CD14-positive monocyte (primary cell): Measurements from ENCODE around the gene IRX1. TPM values are rescaled to one million over a fixed set of nuclear protein-coding genes. Genes with fewer than 3 reads are reported as not detected.

ENCODE experiments used
- DNase-seq, 3 donors: peaks; one replicate each; pipeline ENCODE4 v3.0.0-alpha.2; 2011 to 2022
- H2AFZ ChIP-seq: 2 replicates; pipeline ENCODE4 v1.6.0; 2012; ENCODE audit warnings: mild to moderate bottlenecking, low read depth, low read length, inconsistent platforms; ENCODE audit not compliant: insufficient read depth, poor library complexity, severe bottlenecking
- H3K27ac ChIP-seq, 2 donors: 1 replicate in 1 of 2; 2 replicates in 1 of 2; pipeline ENCODE4 v1.5.1; 2012 to 2013; ENCODE audit warnings: low read length in 2 of 2, control low read depth in 1 of 2, inconsistent platforms in 1 of 2, low read depth in 1 of 2, mild to moderate bottlenecking in 1 of 2
- H3K27me3 ChIP-seq, 2 donors: one replicate each; pipeline versions ENCODE4 v1.6.0 to v1.6.1; 2011 to 2013; ENCODE audit warnings: low read length in 2 of 2; ENCODE audit not compliant: control insufficient read depth in 2 of 2, insufficient read depth in 2 of 2
- H3K36me3 ChIP-seq, 2 donors: replicated peaks in 1 of 2; 1 replicate in 1 of 2; 2 replicates in 1 of 2; pipeline versions ENCODE4 v1.5.1 to v1.6.1; 2012 to 2013; ENCODE audit warnings: low read length in 2 of 2, control low read depth in 1 of 2, inconsistent platforms in 1 of 2, mild to moderate bottlenecking in 1 of 2; ENCODE audit not compliant: insufficient read depth in 2 of 2, control insufficient read depth in 1 of 2
- H3K4me1 ChIP-seq, 2 donors: 1 replicate in 1 of 2; 2 replicates in 1 of 2; pipeline versions ENCODE4 v1.5.1 to v1.6.1; 2012 to 2013; ENCODE audit warnings: low read length in 2 of 2, control low read depth in 1 of 2, inconsistent platforms in 1 of 2, mild to moderate bottlenecking in 1 of 2, moderate library complexity in 1 of 2; ENCODE audit not compliant: insufficient read depth in 2 of 2, control insufficient read depth in 1 of 2
- H3K4me2 ChIP-seq: replicated peaks from 2 replicates; pipeline ENCODE3; 2012; ENCODE audit warnings: low read length, moderate library complexity, mild to moderate bottlenecking; ENCODE audit not compliant: poor library complexity, severe bottlenecking; ENCODE audit errors: extremely low read depth
- H3K4me3 ChIP-seq, 3 experiments: fragments of 200-600 bp in 1 of 3; sonication (generic) in 1 of 3; replicated peaks in 1 of 3; 1 replicate in 2 of 3; 2 replicates in 1 of 3; pipeline ENCODE4 v1.5.1; 2011 to 2013; ENCODE audit warnings: low read length in 3 of 3, mild to moderate bottlenecking in 3 of 3, control low read depth in 2 of 3, low read depth in 2 of 3, inconsistent platforms in 1 of 3, moderate library complexity in 1 of 3
- H3K79me2 ChIP-seq: 2 replicates; pipeline ENCODE4 v1.6.0; 2012; ENCODE audit warnings: mild to moderate bottlenecking, control low read depth, inconsistent platforms, low read length, moderate library complexity; ENCODE audit not compliant: insufficient read depth
- H3K9ac ChIP-seq: 2 replicates; pipeline ENCODE4 v1.6.0; 2017; ENCODE audit warnings: low read length, mild to moderate bottlenecking; ENCODE audit not compliant: insufficient read depth, poor library complexity, severe bottlenecking
- H3K9me3 ChIP-seq, 2 donors: replicated peaks in 1 of 2; 1 replicate in 1 of 2; 2 replicates in 1 of 2; pipeline versions ENCODE4 v1.5.1 to v1.6.1; 2012 to 2013; ENCODE audit warnings: low read length in 2 of 2, control low read depth in 1 of 2; ENCODE audit not compliant: control insufficient read depth in 1 of 2, insufficient read depth in 1 of 2
- H4K20me1 ChIP-seq: 2 replicates; pipeline ENCODE4 v1.6.0; 2012; ENCODE audit warnings: mild to moderate bottlenecking, low read length, control low read depth, moderate library complexity; ENCODE audit not compliant: insufficient read depth
- H3K27ac Mint-ChIP-seq, 7 donors: one replicate each; pipeline ENCODE4 v1.8.0; 2020; ENCODE audit warnings: mild to moderate bottlenecking in 7 of 7, mixed read lengths in 7 of 7, moderate library complexity in 6 of 7, inconsistent platforms in 2 of 7
- H3K27me3 Mint-ChIP-seq, 3 donors: one replicate each; pipeline ENCODE4 v1.8.0; 2021 to 2022; ENCODE audit warnings: low read depth in 3 of 3, mild to moderate bottlenecking in 3 of 3, mixed read lengths in 3 of 3, moderate library complexity in 3 of 3, inconsistent platforms in 1 of 3
- H3K36me3 Mint-ChIP-seq, 2 donors: one replicate each; pipeline ENCODE4 v1.8.0; 2020; ENCODE audit warnings: mixed read lengths in 2 of 2, inconsistent platforms in 1 of 2, mild to moderate bottlenecking in 1 of 2
- H3K4me1 Mint-ChIP-seq: one replicate; pipeline ENCODE4 v1.8.0; 2020; ENCODE audit warnings: mild to moderate bottlenecking, mixed read lengths
- H3K4me3 Mint-ChIP-seq, 2 donors: one replicate each; pipeline ENCODE4 v1.8.0; 2020; ENCODE audit warnings: mild to moderate bottlenecking in 2 of 2, mixed read lengths in 2 of 2, moderate library complexity in 1 of 2
- H3K9me3 Mint-ChIP-seq, 7 donors: one replicate each; pipeline ENCODE4 v1.8.0; 2020 to 2022; ENCODE audit warnings: mixed read lengths in 7 of 7, mild to moderate bottlenecking in 6 of 7, moderate library complexity in 6 of 7, inconsistent platforms in 2 of 7
- WGBS: methylation state at CpG from one replicate; pipeline ENCODE4 v1.1.5; 2013; ENCODE audit warnings: missing lambda C conversion rate; ENCODE audit not compliant: insufficient coverage; 5-methylcytosine and 5-hydroxymethylcytosine counted together
- intact Hi-C, 2 donors: fragments of 100-400 bp; cut with micrococcal nuclease; formaldehyde crosslinking; loops; one replicate each; pipeline versions ENCODE4 v1.15.0 to v1.15.1; 2023
- polyA minus RNA-seq: library from RNA; depleted of rRNA, polyadenylated mRNA; stranded (reverse); fragments of >200 nt; gene quantifications from 2 replicates; pipeline ENCODE4 v1.2.3, GENCODE V29; 2012
- polyA plus RNA-seq, 3 donors: library from polyadenylated mRNA; depleted of rRNA in 1 of 3; unstranded in 2 of 3; stranded (reverse) in 1 of 3; fragments of 300-500 nt in 2 of 3; fragments of >200 nt in 1 of 3; fragmentation: Illumina TruSeq in 2 of 3; gene quantifications; 1 replicate in 2 of 3; 2 replicates in 1 of 3; pipeline ENCODE4 v1.2.3, GENCODE V29; 2012 to 2021
- total RNA-seq, 12 experiments: library from RNA in 1 of 12; stranded (reverse) in 1 of 12; fragments of 120-200 nt in 1 of 12; gene quantifications; one replicate each; pipeline ENCODE4 v1.2.4 and lab custom pipeline; 2013 to 2026; ENCODE audit warnings: mixed read lengths in 6 of 12, inconsistent platforms in 1 of 12
- TF ChIP-seq, protein P1 (sequence below): fragments of 200-600 bp; IDR thresholded peaks from one replicate; pipeline ENCODE4 v1.8.0; 2022; ENCODE audit warnings: antibody characterized with exemption, mild to moderate bottlenecking

IRX1 gene
- total RNA-seq (2013) = not detected
- polyA plus RNA-seq (not detected), polyA minus RNA-seq (not detected in 2 replicates), total RNA-seq (lab: John Stamatoyannopoulos, UW) (0 to 4.7 (median 0) reads per million in 11 experiments)

DNA sequence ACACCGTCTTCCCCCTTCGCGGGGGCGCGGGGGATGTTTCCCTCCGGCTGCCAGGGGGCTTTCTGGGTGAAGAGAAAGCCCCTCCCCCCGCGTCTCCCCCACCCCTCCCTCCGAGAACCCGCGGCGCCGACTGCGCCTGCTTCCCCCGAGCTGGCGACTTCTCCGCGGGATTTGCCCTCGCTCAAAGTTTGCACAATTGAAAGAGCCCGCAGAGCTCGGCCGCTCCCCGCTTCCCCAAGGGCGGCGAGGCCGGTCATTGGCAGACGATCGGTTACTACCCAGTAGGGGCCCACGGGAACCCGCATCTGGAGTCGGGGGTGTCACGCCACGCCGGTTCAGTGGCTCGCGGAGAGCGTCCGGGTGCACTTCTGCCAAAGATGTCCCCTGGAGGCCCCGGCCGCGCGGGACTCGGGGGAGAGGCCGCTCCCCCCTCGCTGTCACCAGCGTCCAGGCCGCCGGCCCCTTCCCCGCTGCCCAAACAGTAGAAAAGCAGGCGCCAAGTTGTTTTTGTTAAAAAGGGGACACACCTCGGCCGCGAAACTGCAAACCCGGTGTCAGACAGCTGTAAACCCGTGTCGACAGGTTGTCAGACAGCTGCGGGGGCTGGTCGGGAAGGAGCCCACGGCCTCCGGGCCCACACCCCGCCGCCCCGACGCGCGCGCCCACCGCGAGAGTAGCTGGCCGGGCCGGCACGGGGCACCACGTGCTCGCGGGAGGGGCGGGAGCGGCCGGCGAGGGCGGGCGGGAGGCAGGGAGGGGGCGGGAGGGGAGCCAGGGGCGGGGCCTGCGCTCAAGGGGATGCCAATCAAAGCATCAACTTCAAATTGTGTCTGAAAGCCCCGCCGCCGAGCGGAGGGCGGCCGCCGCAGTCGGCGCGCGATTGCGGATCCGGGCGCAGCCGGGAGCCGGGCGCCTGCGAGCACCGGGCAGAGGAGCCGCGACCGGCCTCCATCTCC, at the start of gene IRX1:
Gene IRX1 (plus strand): TSS at position 827 of the 956 bp plus-strand sequence. CDS start 274 bp downstream, outside the sequence.
- H3K36me3 Mint-ChIP-seq = peaks cover 4% of the 10 kb centered on the region in 2 donors
- Histone ChIP-seq H3K9ac (no peak within 1 kb of the TSS), H3K79me2 (no peaks in the 10 kb centered on the region), H4K20me1 (no peaks in the 10 kb centered on the region), H3K4me1 (no peaks in the 10 kb centered on the region), H3K27me3 (peaks cover 61 to 90% of the 10 kb centered on the region in 2 donors), H3K4me2 (no peak within 1 kb of the TSS), H3K36me3 (no peaks in the 10 kb centered on the region), H3K4me3 (no peak within 1 kb of the TSS), H3K9me3 (peaks cover 0 to 47% of the 10 kb centered on the region in 2 donors), H2AFZ (no peak within 1 kb of the TSS), H3K27ac (no peak within 1 kb of the TSS)
- TF ChIP-seq, protein P1, sequence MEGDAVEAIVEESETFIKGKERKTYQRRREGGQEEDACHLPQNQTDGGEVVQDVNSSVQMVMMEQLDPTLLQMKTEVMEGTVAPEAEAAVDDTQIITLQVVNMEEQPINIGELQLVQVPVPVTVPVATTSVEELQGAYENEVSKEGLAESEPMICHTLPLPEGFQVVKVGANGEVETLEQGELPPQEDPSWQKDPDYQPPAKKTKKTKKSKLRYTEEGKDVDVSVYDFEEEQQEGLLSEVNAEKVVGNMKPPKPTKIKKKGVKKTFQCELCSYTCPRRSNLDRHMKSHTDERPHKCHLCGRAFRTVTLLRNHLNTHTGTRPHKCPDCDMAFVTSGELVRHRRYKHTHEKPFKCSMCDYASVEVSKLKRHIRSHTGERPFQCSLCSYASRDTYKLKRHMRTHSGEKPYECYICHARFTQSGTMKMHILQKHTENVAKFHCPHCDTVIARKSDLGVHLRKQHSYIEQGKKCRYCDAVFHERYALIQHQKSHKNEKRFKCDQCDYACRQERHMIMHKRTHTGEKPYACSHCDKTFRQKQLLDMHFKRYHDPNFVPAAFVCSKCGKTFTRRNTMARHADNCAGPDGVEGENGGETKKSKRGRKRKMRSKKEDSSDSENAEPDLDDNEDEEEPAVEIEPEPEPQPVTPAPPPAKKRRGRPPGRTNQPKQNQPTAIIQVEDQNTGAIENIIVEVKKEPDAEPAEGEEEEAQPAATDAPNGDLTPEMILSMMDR = no peak
- peaks cover 84 to 95% (median 91%) of the 10 kb centered on the region in 3 donors for H3K27me3 Mint-ChIP-seq
- intact Hi-C loops = no loop called here
- no peak for DNase-seq
- H3K9me3 Mint-ChIP-seq = peaks cover 0 to 25% (median 4%) of the 10 kb centered on the region in 7 donors
- peak within 1 kb of the TSS in 1 of 2 donors; percentile 75 for H3K4me3 Mint-ChIP-seq
- no peak within 1 kb of the TSS for H3K27ac Mint-ChIP-seq
- no peaks in the 10 kb centered on the region for H3K4me1 Mint-ChIP-seq
- WGBS = 3% methylated on average over 77 of the region's 106 CpGs

DNA sequence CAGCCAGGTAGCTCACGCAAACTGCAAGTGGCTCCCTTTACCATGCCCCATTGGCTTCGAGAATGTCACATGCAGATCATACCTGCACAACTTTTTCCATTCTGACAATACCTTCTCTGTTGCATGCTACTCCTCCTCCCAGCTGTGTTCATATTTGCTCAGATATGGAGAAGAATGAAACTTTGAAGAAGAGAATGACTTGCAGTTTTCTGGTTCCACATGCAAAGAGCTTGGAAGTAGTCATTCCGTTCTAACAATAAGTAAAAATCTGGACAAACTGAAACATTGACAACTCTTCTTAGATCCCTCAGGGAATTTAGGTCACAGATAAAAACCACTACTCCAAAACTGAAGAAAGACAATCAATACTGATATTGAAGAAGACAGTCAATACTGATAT, 49.6 kb upstream of the IRX1 start:
- H4K20me1 ChIP-seq = no peaks in the 10 kb centered on the region
- Mint-ChIP-seq H3K27ac (no peak overlapping the region), H3K27me3 (peaks cover 0 to 1% (median 0%) of the 10 kb centered on the region in 3 donors), H3K4me3 (no peak overlapping the region), H3K9me3 (peaks cover 0 to 5% (median 2%) of the 10 kb centered on the region in 7 donors), H3K4me1 (no peaks in the 10 kb centered on the region), H3K36me3 (no peaks in the 10 kb centered on the region)
- no peaks in the 10 kb centered on the region for H3K4me1 ChIP-seq
- no peak overlapping the region for H3K9ac ChIP-seq
- H3K9me3 ChIP-seq = peaks cover 0 to 4% of the 10 kb centered on the region in 2 donors
- no peak overlapping the region for H3K4me2 ChIP-seq
- TF ChIP-seq, protein P1 = no peak
- no peaks in the 10 kb centered on the region for H3K79me2 ChIP-seq
- no peak for DNase-seq
- 100% methylated on average over 1 of the region's 3 CpGs for WGBS
- no peak overlapping the region for H2AFZ ChIP-seq
- H3K27me3 ChIP-seq = no peaks in the 10 kb centered on the region
- no peaks in the 10 kb centered on the region for H3K36me3 ChIP-seq
- no peak overlapping the region for H3K4me3 ChIP-seq
- H3K27ac ChIP-seq = no peak overlapping the region
- intact Hi-C loops = no loop called here
